Prostate gland (tissue), 2 donors: ENCODE measurements around the gene ZNF784. TPM values are rescaled to one million over a fixed set of nuclear protein-coding genes. Genes with fewer than 3 reads are reported as not detected.

Source experiments
- DNase-seq: peaks from one replicate; pipeline ENCODE4 v3.0.0-alpha.2; 2019; ENCODE audit warnings: low spot score
- H3K27ac ChIP-seq, 2 donors: fragments of 200-600 bp; sonication (generic); 2 replicates each; pipeline ENCODE4 v1.5.1; 2017 to 2019
- H3K27me3 ChIP-seq: fragments of 200-600 bp; sonication (generic); replicated peaks from 2 replicates; pipeline ENCODE4 v1.5.1; 2019; ENCODE audit not compliant: insufficient read depth
- H3K36me3 ChIP-seq, 2 donors: fragments of 200-600 bp; sonication (generic); 1 replicate in 1 of 2; 2 replicates in 1 of 2; pipeline versions ENCODE4 v1.5.1 to v1.8.1; 2017 to 2019
- H3K4me1 ChIP-seq: fragments of 200-600 bp; sonication (generic); replicated peaks from 2 replicates; pipeline ENCODE4 v1.5.1; 2019
- H3K4me3 ChIP-seq, 2 donors: fragments of 200-600 bp; sonication (generic); 2 replicates each; pipeline ENCODE4 v1.5.1; 2017 to 2019
- H3K9me3 ChIP-seq: fragments of 200-600 bp; sonication (generic); 2 replicates; pipeline ENCODE4 v1.5.1; 2017
- CTCF ChIP-seq, 4 experiments: fragments of 200-600 bp in 2 of 4; fragments of 450-650 bp in 2 of 4; sonication (generic) in 2 of 4; IDR thresholded peaks; 1 replicate in 3 of 4; 2 replicates in 1 of 4; pipeline ENCODE4 v1.5.1; 2016 to 2019; ENCODE audit warnings: antibody characterized with exemption in 4 of 4, mild to moderate bottlenecking in 2 of 4, moderate library complexity in 2 of 4
- POLR2A ChIP-seq: fragments of 450-650 bp; IDR thresholded peaks from one replicate; pipeline ENCODE4 v1.6.1; 2016; ENCODE audit warnings: antibody characterized with exemption, mild to moderate bottlenecking
- POLR2AphosphoS5 ChIP-seq: sonication (generic); formaldehyde crosslinking; IDR thresholded peaks from one replicate; pipeline ENCODE4 v1.6.1; 2017; ENCODE audit warnings: antibody characterized with exemption
- WGBS: methylation state at CpG from one replicate; pipeline ENCODE4 v1.1.5; 2018; 5-methylcytosine and 5-hydroxymethylcytosine counted together
- intact Hi-C: fragments of 100-400 bp; cut with DNase I; formaldehyde crosslinking; loops from one replicate; pipeline ENCODE4 v1.14.2; 2022
- total RNA-seq, 2 donors: library from RNA; depleted of rRNA; stranded (reverse); fragments of >200 nt; gene quantifications; one replicate each; pipeline ENCODE4 v1.1.0, GENCODE V29; 2016

Gene ZNF784
- total RNA-seq, 2 donors from 2014 or later: 8.9 to 17.2 TPM

GRCh38 chr19:55593096-55593772, 31.1 kb downstream of the ZNF784 start:
- TF ChIP-seq POLR2A: no peak
- TF ChIP-seq CTCF (IDR thresholded peaks at IDR 0.05): no peak
- no peak for TF ChIP-seq POLR2AphosphoS5
- no peak overlapping the region for H3K27ac ChIP-seq
- no peaks in the 10 kb centered on the region for H3K36me3 ChIP-seq
- no peak for DNase-seq
- no peaks in the 10 kb centered on the region for H3K4me1 ChIP-seq
- no peaks in the 10 kb centered on the region for H3K9me3 ChIP-seq
- no peaks in the 10 kb centered on the region for H3K27me3 ChIP-seq
- 77% methylated on average over 23 of the region's 68 CpGs for WGBS
- H3K4me3 ChIP-seq: no peak overlapping the region
- intact Hi-C loops: no loop called here

GRCh38 chr19:55592391-55593090, 31.8 kb downstream of the ZNF784 start:
- Histone ChIP-seq H3K4me1 (no peaks in the 10 kb centered on the region), H3K27ac (no peak overlapping the region), H3K27me3 (no peaks in the 10 kb centered on the region), H3K9me3 (no peaks in the 10 kb centered on the region), H3K36me3 (no peaks in the 10 kb centered on the region), H3K4me3 (no peak overlapping the region)
- intact Hi-C loops: no loop called here
- 92% methylated on average over 50 of the region's 73 CpGs for whole genome bisulfite sequencing
- DNase-seq: no peak
- TF ChIP-seq POLR2A: no peak
- no peak for TF ChIP-seq POLR2AphosphoS5
- no peak for TF ChIP-seq CTCF (IDR thresholded peaks at IDR 0.05)

GRCh38 chr19:55591555-55591954, 32.8 kb downstream of the ZNF784 start:
- 86% methylated on average over 10 of the region's 10 CpGs for WGBS
- intact Hi-C loops: no loop called here

GRCh38 chr19:55590617-55591016, 33.7 kb downstream of the ZNF784 start:
- intact Hi-C loops: no loop called here
- no peaks in the 10 kb centered on the region for H3K27me3 ChIP-seq
- H3K4me1 ChIP-seq: peaks cover 4% of the 10 kb centered on the region
- H3K27ac ChIP-seq: no peak overlapping the region
- H3K36me3 ChIP-seq: no peaks in the 10 kb centered on the region
- no peaks in the 10 kb centered on the region for H3K9me3 ChIP-seq
- TF ChIP-seq POLR2AphosphoS5 (no peak), CTCF (IDR thresholded peaks at IDR 0.05) (no peak), POLR2A (no peak)
- no peak for DNase-seq
- H3K4me3 ChIP-seq: no peak overlapping the region
- WGBS: 90% methylated on average over 10 of the region's 10 CpGs

More at GRCh38 chr19:55591555-55591954, 32.8 kb downstream of the ZNF784 start:
- H3K4me3 ChIP-seq: no peak overlapping the region
- H3K27me3 ChIP-seq: no peaks in the 10 kb centered on the region
- no peaks in the 10 kb centered on the region for H3K9me3 ChIP-seq
- H3K4me1 ChIP-seq: peaks cover 4% of the 10 kb centered on the region
- no peaks in the 10 kb centered on the region for H3K36me3 ChIP-seq
- no peak overlapping the region for H3K27ac ChIP-seq
- no peak for TF ChIP-seq POLR2A
- TF ChIP-seq POLR2AphosphoS5: no peak
- TF ChIP-seq CTCF (IDR thresholded peaks at IDR 0.05): no peak
- no peak for DNase-seq

GRCh38 chr19:55590109-55590508, 34.3 kb downstream of the ZNF784 start:
- 55% methylated on average over 7 of the region's 7 CpGs for WGBS
- intact Hi-C loops: no loop called here

More at GRCh38 chr19:55590109-55590508, 34.3 kb downstream of the ZNF784 start:
- H3K4me3 ChIP-seq: no peak overlapping the region
- H3K9me3 ChIP-seq: no peaks in the 10 kb centered on the region
- H3K36me3 ChIP-seq: no peaks in the 10 kb centered on the region
- peaks cover 4% of the 10 kb centered on the region for H3K4me1 ChIP-seq
- H3K27ac ChIP-seq: no peak overlapping the region
- no peaks in the 10 kb centered on the region for H3K27me3 ChIP-seq
- TF ChIP-seq CTCF (IDR thresholded peaks at IDR 0.05): no peak
- no peak for TF ChIP-seq POLR2A
- TF ChIP-seq POLR2AphosphoS5: no peak
- no peak for DNase-seq
